A549 (cell line): Measurements from ENCODE around the gene ABI3BP.

Source experiments
- CEBPB ChIP-seq, 2 experiments: fragments of >200 bp in 1 of 2; sonication (Bioruptor Twin) in 1 of 2; formaldehyde crosslinking in 1 of 2; IDR thresholded peaks; 2 replicates each; pipeline ENCODE4 v1.6.1; 2012 to 2016
- CTCF ChIP-seq: fragments of >200 bp; sonication (Bioruptor Twin); formaldehyde crosslinking; IDR thresholded peaks from 3 replicates; pipeline ENCODE4 v1.5.1; 2016
- EP300 ChIP-seq, 2 experiments: fragments of >200 bp; sonication (Bioruptor Twin); formaldehyde crosslinking; IDR thresholded peaks; 2 replicates in 1 of 2; 3 replicates in 1 of 2; pipeline ENCODE4 v1.6.1; 2016 to 2017
- JUNB ChIP-seq: fragments of >200 bp; sonication (Bioruptor Twin); formaldehyde crosslinking; IDR thresholded peaks from 2 replicates; pipeline ENCODE4 v1.6.1; 2016
- RAD21 ChIP-seq, 2 experiments: fragments of >200 bp in 1 of 2; sonication (Bioruptor Twin) in 1 of 2; formaldehyde crosslinking in 1 of 2; IDR thresholded peaks in 1 of 2; conservative IDR thresholded peaks in 1 of 2; 2 replicates in 1 of 2; 3 replicates in 1 of 2; pipeline ENCODE4 v1.6.1; 2012 to 2018; ENCODE audit warnings: inconsistent platforms in 1 of 2
- REST ChIP-seq: fragments of 200-600 bp; sonication (generic); IDR thresholded peaks from 2 replicates; pipeline ENCODE4 v1.6.1; 2016; ENCODE audit warnings: antibody characterized with exemption, mild to moderate bottlenecking, moderate library complexity

DNA sequence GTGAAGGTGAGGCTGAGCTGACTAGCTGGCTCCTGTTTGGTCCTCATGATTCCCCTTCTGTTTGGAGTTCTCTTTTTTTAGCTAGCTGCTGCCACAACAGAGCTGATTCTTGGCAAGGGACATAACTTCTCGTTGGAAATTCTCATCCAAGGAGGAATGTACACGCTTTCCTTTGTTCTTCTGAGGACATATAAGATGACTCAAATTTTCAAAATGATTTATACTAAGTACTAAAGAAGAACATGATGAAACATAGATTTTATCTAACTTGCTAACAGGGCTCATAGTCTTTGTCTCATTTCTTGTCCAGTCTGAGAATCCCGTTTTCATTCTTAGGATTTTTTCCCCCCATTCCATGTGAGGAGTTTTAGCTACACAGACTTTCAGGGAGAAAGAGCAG is 286.9 kb downstream of the ABI3BP start:
- no peak for TF ChIP-seq REST
- TF ChIP-seq EP300 (IDR thresholded peaks at IDR 0.05): no peak
- TF ChIP-seq CEBPB (IDR thresholded peaks at IDR 0.05): no peak
- no peak for TF ChIP-seq CTCF
- TF ChIP-seq JUNB: no peak
- no peak for TF ChIP-seq RAD21 (conservative IDR thresholded peaks at IDR 0.05 in 1 of 2, IDR thresholded peaks at IDR 0.05 in 1 of 2)
